NCI-H226 (cell line): ENCODE measurements around the gene MET.
A peak's percentile ranks its signal among the peaks of the same experiment; 100 is the strongest.
"Not testable (repeated sequence)": the region's sequence is repeated elsewhere in the genome, so short reads cannot be mapped to it uniquely, and the experiment has no call there.

Experiments
- DNase-seq: peaks from one replicate; pipeline ENCODE4 v3.0.0-alpha.2; 2015

MET gene

DNA sequence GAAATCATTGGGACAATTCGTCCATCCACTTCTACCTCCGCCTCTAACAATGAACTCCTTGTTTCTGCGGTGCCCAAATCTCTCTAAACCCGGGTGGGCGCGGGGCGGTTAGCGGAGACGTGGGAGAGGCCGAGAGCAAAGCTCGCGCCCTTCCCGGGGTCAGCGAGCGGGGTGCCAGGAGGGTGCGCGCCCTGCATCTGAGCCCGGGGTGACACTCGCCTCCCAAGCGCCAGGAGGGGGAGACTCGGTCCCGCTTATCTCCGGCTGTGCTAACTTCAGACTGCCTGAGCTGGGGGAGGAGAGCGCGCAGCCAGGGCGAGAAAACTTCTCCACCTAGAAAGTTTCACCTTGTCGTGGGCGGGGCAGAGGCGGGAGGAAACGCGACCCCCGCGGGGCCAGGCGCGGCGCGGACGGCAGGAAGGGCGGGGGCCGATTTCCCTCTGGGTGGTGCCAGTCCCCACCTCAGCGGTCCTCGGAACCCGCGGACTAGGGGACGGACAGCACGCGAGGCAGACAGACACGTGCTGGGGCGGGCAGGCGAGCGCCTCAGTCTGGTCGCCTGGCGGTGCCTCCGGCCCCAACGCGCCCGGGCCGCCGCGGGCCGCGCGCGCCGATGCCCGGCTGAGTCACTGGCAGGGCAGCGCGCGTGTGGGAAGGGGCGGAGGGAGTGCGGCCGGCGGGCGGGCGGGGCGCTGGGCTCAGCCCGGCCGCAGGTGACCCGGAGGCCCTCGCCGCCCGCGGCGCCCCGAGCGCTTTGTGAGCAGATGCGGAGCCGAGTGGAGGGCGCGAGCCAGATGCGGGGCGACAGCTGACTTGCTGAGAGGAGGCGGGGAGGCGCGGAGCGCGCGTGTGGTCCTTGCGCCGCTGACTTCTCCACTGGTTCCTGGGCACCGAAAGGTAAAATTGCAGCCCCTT lies at the start of gene MET:
Gene MET (plus strand): TSS at position 516 of the 915 bp plus-strand sequence. CDS start 26,889 bp downstream, outside the sequence.
- DNase-seq = peak; percentile 96

DNA sequence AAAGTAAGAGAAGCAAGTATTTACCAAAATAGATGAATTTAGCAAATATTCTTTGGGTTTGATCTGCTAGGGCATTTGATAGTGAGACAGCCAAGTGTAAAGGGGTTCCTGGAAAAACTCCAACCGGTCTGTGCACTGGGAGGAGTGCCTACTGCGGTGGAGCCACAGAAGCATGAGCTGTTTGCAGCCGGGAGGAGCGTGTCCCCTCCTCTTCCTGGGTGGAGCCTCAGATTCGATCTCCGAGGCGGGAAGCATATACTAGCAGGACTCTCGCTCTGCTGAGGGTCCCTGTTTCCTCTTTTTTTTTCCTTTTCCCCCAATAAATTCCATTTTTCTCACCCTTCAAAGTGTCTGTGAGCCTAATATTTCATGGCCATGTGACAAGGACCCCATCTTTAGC lies 45.1 kb upstream of the MET start:
- DNase-seq = no peak

DNA sequence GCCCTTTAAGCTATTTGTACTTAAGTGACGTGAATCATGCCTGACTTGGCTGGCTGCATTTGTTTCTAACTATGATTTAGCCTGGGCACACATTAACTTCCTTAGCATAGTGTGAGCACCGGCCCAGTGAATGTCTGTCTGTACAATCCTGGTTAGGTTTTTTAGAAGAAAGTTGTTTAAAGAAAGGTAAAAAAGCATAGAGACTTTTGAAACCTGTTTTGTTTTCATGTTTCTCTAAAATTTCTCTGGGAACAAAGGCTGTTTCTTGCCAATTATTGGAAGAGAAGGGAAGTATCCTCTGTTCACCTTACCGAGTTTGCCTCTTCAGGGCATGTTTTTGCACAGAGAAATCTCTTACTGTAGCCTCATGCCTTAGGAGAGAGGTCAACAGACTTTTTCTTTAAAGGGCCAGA lies 42.9 kb upstream of the MET start:
- no peak for DNase-seq

DNA sequence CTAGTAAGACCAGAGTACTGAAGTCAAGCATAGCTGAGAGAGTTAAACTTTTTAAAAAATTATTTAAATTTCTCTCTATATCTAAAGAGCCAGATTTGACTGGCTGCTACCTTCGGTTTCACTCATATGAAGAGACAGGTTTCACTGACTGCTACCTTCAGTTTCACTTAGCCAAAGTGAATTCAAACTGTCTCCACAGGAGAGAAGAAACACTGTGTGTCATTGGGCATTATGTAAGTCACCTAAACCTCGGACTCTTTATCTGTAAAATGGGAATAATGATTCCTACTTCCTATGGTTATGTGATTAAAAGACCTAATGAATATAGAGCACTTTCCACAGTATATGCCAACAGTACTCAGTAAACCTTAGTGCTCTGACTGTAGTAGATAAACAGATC lies 41.6 kb upstream of the MET start:
- no peak for DNase-seq

DNA sequence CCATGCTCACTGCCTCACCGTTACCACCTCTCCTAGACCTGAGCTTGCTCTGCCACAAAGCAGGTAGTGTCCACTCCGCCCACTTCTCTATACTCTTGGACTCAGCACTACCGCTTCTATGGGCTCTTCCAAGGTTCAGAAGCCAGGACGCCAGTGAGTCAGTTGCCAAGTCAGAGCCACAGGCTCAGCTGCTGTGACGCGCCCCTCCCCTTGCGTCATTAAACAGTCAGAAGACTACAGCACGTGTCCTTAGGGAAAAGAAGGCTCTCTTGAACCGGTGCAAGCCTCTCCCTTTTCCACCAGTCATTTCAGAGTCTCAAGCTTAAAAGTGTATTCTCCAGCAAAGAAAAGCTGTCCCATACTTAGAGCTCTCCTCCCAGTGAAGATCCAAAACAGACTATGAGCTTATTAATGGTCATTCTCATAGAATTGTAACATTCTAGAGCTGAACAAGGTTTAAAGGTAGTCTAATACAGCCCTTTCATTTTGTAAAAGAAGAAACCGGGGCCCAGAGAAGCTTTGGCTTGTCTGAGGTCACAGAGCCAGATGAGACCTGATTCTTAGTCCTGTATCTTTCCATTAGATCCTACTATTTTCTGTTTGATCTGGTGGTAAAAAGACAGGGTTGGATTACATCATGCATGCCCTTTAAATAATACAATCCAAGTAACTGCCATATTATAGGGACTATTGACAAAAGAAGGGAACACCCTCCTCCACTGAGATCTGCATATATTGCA lies 40.9 kb upstream of the MET start:
- no peak for DNase-seq

DNA sequence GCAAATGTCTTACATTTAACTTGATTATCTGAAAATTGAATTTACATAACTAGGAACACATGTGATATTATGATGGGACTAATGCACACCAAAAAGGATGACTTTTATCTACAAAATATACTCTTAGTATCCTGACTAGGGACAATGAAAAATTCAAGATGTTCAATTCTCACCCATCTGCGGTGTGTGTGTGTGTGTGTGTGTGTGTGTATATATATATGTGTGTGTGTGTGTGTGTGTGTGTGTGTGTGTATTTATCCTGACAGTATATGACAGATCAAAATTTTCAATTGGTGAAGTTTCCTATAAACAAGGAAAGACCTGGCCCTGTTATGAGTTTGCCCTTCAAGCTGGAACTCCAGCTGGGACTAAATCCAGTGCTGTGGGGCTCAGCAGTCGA lies 40.3 kb upstream of the MET start:
- no peak for DNase-seq

DNA sequence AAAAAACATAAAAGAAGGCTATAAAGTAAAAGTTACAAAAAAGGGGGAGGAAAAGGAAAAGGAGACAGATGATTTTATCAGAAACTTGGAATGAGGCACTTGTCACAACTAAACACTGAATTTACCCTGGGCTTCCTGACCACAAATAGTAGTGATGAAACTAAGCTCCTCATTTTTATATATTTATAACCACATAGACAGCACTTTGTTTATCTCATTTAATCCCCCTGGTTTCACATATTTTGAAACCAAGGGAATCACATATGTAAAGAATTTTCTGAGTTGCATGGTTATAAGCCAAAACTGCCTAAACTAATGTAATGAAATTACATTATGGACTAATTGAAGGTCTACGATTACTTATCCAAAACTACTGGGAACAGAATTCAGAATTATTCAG lies 39.6 kb upstream of the MET start:
- no peak for DNase-seq

DNA sequence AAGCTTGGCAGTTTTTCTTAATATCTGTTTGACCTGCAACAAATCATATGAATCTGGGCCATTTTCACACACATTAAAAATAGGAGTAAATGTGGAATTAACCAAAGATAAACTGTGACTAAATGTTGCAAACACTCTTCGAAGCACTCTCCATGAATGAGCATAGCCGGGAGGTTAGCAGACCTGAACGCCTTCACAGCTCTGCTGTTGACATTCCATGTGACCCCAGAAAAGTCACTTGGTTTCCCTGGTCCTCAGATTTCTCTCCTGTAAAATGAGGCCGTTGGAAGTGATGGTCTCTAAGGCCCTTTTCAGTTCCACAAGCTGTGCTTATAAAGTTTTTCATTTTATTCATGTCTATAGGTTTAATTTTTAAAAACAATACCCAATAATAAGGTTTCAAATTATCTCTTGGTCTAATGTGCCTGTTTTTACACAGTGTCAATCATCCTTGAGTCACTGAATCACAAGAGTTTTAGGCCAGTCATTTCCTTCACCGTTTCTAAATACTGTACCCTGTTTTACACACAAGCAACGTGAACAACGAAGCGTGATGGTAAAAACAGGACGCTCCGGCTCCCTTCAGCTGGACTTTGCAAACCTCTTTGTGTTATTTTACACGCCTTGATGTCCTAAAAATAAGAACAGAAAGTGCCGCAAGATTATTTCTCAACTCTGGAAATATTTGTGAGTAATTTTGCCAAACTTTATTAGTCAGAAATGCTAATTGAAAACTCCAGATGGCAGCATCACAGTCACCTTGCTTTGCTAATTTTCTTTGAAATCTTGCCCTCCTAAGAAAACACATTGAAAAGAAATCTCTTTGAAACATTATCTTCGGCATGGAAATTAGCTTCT lies 38.6 kb upstream of the MET start:
- no peak for DNase-seq

DNA sequence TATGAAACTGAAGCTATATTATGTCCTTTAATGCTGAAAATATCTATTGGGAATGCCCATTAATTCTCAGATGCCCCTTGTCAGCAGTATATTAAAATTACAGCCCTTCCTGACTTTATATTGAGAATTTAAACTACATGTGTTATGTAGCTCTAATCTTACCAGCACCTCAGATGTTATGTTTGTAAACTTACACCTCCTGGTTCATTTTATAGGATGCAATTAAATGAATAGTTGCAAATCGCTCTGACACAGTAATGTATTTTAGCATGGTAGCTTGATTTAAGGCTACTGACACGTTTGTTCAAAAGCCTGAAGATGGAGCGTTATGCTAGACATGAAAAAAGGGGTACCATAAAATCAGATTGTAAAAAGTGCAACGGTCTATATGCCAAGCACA lies 35.0 kb upstream of the MET start:
- DNase-seq = no peak

DNA sequence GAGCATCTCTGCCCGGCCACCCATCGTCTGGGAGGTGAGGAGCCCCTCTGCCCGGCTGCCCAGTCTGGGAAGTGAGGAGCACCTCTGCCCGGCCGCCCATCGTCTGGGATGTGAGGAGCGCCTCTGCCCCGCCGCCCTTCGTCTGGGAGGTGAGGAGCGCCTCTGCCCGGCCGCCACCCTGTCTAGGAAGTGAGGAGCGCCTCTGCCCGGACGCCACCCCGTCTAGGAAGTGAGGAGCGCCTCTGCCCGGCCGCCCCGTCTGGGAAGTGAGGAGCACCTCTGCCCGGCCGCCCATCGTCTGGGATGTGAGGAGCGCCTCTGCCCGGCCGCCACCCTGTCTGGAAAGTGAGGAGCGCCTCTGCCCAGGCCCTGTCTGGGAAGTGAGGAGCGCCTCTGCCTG lies 33.4 kb upstream of the MET start:
- DNase-seq = not testable (repeated sequence)

DNA sequence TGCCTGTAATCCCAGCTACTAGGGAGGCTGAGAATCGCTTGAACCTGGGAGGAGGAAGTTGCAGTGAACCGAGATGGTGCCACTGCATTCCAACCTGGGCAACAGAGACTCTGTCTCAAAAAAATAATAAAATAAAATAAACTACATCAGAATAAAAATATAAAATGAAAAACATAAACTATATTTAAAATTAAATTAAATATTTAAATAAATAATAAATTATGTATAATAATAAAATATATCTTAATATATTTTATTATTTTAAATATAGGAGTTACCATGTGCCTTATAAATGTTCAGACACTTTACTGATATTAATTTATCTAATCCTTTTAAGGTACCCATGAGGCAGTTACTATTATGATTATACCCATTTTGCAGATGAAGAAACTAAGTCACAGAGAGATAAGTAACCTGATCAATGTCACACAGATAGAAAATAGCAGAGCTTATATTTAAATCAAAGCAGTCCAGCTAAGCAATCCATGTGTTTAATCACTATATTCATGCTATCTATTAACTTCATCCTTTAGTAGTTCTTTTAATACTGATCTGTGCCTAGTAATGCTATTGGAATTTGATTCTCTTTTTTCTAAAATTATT lies 30.3 kb upstream of the MET start:
- no peak for DNase-seq

DNA sequence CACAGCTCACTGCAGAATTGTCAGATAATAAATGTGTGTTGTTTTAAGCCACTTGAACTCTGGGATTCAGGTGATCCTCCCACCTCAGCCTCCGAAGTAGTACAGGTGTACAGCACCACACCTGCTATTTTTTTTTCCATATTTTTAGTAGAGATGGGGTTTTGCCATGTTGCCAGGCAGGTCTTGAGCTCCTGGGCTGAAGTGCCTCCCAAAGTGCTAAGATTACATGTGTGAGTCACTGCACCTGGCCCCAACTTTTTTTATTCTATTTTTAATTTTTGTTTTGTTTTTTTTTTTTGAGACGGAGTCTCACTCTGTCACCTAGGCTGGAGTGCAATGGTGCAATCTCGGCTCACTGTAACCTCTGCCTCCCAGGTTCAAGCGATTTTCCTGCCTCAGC lies 28.8 kb upstream of the MET start:
- not testable (repeated sequence) for DNase-seq

DNA sequence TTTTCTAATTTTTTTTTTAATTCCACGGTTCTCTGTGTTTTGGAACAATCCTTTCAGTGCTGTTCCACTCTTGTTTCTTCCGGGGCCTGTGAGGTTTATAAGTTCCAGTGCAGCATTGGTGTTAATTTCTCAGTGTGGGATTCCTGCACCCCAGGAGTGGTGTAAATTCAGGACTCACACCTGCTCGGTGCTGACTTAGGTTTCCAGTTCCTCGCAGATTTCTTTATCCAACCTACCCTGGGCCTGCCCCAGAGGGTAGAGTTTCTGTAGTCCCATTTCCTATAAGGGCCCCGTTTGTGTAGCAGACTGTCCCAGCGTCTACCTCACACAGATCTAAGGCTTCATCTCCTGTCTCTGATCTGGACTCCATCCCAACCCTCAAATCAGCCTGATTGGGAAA lies 27.4 kb upstream of the MET start:
- DNase-seq = no peak

DNA sequence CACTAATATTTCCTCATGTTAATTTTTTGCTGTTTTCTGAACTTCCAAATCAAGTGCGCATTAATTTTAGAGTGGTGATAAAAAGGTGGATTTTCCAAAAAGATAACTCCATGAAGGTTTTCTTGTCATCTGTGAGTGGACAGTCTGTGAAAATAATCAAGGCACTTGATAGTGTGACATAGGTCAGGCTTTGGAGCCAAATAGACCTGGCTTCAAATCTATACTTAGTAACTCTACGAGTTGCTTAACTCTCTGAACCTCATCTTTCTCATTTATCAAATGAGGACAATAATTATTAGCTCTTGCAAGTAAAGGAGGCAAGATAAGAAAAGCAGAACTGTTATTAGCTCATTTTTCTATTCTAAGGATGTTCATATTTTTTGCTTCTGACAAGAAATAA lies 24.7 kb upstream of the MET start:
- no peak for DNase-seq

DNA sequence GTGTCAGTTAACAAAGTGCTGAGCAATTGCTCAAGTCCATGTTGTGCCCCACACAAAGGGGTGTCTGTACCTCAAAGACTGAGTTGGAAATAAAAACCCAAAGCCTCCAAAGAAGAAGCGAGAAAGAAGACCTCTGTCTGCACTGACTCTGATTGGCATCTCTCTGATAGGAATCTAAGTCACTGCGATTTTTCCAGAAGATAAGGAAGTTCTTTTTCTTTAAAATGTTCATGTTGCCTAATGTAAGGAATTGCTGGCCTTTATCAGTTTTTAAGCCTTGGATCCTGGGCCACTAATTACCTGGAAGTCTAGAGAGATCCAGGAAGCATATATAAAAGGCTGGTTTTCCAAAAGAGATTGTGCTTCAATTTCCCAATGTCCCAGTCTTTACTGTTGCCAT lies 24.1 kb upstream of the MET start:
- DNase-seq = no peak

DNA sequence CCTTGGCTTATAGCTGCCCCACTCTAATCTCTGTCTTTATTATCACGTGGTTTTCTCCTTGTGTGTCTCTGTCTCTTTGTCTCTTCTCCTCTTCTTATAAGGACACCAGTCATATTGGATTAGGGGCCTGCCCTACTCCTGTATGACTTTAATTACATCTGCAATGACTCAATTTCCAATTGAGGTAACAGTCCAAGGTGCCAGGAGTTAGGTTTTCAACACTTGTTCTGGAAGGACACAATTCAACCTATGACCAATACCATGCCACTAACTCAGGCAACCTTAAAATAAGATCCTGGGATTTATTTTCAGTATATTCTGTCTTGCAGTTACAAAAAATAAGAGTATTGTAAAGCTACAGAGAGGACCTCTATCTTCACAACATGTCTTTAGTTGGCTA lies 21.6 kb upstream of the MET start:
- DNase-seq = no peak

DNA sequence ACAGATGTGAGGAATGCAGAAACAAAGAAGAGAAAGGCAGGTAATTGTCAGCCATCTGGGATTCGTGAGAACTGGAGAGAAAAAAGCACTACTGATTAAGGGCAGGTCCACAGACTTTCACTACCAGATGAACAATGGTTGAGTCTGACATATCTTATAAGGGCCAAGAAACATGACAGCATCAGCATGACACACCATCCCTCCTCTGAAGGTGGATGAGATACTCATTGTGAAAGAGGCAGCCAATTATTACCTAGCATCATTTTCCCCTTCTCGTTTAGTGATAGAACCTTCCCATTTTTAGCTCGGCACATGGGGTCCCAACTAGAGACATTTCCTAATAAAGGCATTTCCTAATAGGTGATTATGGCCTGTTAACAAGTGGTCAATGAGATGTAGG lies 19.2 kb upstream of the MET start:
- peak; percentile 52 for DNase-seq

DNA sequence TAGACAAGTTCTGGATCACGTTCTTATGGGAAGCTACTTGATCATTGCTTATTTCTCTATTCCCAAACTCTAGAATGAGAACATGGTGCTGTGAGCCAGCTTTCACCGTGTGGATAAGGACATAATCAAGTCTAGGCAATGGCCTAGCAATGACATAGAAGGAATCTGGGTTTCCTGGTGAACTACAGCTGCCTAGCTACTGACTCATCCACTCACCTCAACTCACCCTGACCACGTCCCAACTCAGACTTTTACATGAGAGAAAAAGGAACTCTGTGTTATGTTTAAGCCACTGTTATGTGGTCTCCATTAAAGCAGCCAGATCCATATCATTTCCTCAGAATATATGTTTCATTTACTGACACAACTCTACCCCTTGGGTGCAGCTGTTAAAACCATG lies 18.8 kb upstream of the MET start:
- peak; percentile 74 for DNase-seq

DNA sequence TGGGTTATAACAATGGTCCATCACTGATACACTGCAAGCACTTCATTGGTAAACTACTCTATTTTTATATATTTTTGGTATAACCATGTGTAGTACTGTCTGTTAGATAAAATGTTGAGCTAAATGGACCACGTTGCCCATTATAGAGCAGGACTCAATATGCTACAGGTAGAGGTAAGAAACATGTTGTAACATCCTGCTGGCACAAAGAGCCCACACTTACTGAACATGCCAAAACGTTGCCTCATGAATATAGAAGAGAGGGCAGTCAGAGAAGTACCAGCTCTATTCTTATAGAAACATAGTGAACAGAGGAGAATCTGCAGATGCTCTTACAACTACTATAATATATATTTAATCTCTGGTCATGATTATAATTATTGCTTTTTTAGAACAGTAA lies 18.4 kb upstream of the MET start:
- no peak for DNase-seq

DNA sequence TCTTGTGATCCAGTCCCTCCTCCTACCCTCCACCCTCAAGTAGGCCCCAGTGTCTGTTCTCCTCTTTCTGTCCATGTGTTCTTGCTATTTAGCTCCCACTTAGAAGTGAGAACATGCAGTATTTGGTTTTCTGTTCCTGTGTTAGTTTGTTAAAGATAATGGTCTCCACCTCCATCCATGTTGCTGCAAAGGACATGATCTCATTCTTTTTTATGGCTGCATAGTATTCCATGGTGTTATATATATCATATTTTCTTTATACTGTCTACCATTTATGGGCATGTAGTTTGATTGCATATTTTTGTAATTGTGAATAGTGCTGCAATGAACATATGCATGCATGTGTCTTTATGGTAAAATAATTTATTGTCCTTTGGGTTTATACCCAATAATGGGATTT lies 12.7 kb upstream of the MET start:
- DNase-seq = not testable (repeated sequence)

DNA sequence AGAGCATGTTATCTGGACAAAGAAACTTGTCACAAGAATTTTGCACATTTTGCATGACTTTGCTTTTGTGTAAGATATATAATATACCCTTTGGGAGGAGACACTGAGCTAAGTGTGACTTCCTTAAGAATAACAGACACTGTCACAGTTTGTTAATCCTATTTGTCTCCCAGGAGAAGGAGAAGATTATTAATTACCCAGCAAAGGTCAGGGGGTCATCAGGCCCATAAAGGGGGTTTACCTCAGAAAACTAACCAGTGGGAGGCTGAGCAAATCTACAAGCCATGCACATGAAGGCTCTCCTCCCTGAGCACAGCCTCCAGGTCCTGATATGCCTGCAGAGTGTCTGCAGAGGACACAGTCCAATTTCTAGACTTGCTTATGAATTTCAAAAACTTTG lies 10.1 kb upstream of the MET start:
- DNase-seq = no peak

DNA sequence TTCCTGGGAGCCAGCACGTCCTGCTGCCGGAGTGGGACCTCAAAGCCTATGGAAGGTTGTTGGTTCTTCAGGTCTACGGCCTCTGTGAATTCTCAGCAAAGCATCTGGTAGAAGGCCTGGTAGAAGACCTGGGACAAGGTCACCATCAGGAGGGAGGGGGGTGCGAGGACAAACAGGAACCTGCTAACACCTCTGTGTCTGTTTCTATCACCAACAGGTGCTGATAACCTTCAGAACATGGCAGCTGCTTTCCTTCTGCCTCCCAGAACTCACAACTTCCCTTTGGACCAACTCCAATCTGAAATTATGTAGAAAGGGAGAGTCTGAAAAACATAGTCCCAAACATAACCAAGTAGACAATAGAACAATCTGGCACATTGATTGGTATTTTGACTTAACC lies 8.3 kb upstream of the MET start:
- no peak for DNase-seq
